Naive thymus-derived CD4-positive, alpha-beta T cell (primary cell): ENCODE data around the gene KEAP1. TPM values are rescaled to one million over a fixed set of nuclear protein-coding genes. Genes with fewer than 3 reads are reported as not detected.

Source experiments
- ATAC-seq: fragments of 150-1000 bp; cut with Tn5 transposase; 2 replicates; pipeline ENCODE4 v1.10.0; 2021; ENCODE audit warnings: mild to moderate bottlenecking, moderate library complexity
- CTCF ChIA-PET: fragments of 350-600 bp; sonication (Branson Sonifier 250); formaldehyde crosslinking; loops from one replicate; lab custom pipeline; 2021; ENCODE audit warnings: antibody characterized with exemption; lab: Charles Lee
- POLR2A ChIA-PET: fragments of 350-600 bp; sonication (Branson Sonifier 250); formaldehyde crosslinking; loops from one replicate; lab custom pipeline; 2021; ENCODE audit warnings: antibody characterized with exemption, inconsistent platforms; lab: Charles Lee
- DNase-seq, 9 donors: peaks; one replicate each; pipeline versions ENCODE4 v3.0.0 to v3.0.0-alpha.2; 2020 to 2022; ENCODE audit warnings: mixed read lengths in 1 of 9
- H3K27ac ChIP-seq: one replicate; pipeline ENCODE4 v1.7.0; 2013; ENCODE audit warnings: mild to moderate bottlenecking, low read depth, low read length, moderate library complexity
- H3K27me3 ChIP-seq, 2 donors: one replicate each; pipeline ENCODE4 v1.7.0; 2013; ENCODE audit warnings: low read length in 2 of 2, mild to moderate bottlenecking in 2 of 2, moderate library complexity in 2 of 2; ENCODE audit not compliant: control insufficient read depth in 2 of 2, insufficient read depth in 2 of 2
- H3K36me3 ChIP-seq, 3 experiments: 1 replicate in 2 of 3; 2 replicates in 1 of 3; pipeline ENCODE4 v1.7.0; 2013; ENCODE audit warnings: low read length in 3 of 3, mild to moderate bottlenecking in 3 of 3, moderate library complexity in 1 of 3; ENCODE audit not compliant: insufficient read depth in 3 of 3, control insufficient read depth in 2 of 3
- H3K4me1 ChIP-seq, 2 donors: one replicate each; pipeline ENCODE4 v1.7.0; 2013; ENCODE audit warnings: low read length in 2 of 2, mild to moderate bottlenecking in 2 of 2, moderate library complexity in 1 of 2; ENCODE audit not compliant: control insufficient read depth in 2 of 2, insufficient read depth in 2 of 2
- H3K4me3 ChIP-seq: 2 replicates; pipeline ENCODE4 v1.7.0; 2013; ENCODE audit warnings: mild to moderate bottlenecking, low read length
- H3K9me3 ChIP-seq, 3 experiments: 1 replicate in 2 of 3; 2 replicates in 1 of 3; pipeline ENCODE4 v1.7.0; 2013; ENCODE audit warnings: low read length in 3 of 3; ENCODE audit not compliant: control insufficient read depth in 2 of 3
- H3K27ac Mint-ChIP-seq, 9 donors: one replicate each; pipeline ENCODE4 v1.8.0; 2020 to 2022; ENCODE audit warnings: mixed read lengths in 9 of 9, mild to moderate bottlenecking in 8 of 9, moderate library complexity in 5 of 9, inconsistent platforms in 2 of 9
- H3K27me3 Mint-ChIP-seq, 5 donors: one replicate each; pipeline ENCODE4 v1.8.0; 2021 to 2022; ENCODE audit warnings: mixed read lengths in 5 of 5, mild to moderate bottlenecking in 1 of 5
- H3K36me3 Mint-ChIP-seq, 5 donors: one replicate each; pipeline ENCODE4 v1.8.0; 2020 to 2022; ENCODE audit warnings: mixed read lengths in 5 of 5, mild to moderate bottlenecking in 3 of 5, inconsistent platforms in 1 of 5
- H3K4me1 Mint-ChIP-seq, 7 donors: one replicate each; pipeline ENCODE4 v1.8.0; 2020 to 2022; ENCODE audit warnings: mixed read lengths in 7 of 7, mild to moderate bottlenecking in 3 of 7, inconsistent platforms in 1 of 7
- H3K4me3 Mint-ChIP-seq, 10 donors: one replicate each; pipeline ENCODE4 v1.8.0; 2020 to 2022; ENCODE audit warnings: mild to moderate bottlenecking in 10 of 10, mixed read lengths in 10 of 10, moderate library complexity in 6 of 10, inconsistent platforms in 2 of 10
- H3K9me3 Mint-ChIP-seq, 11 donors: one replicate each; pipeline ENCODE4 v1.8.0; 2020 to 2022; ENCODE audit warnings: mixed read lengths in 11 of 11, mild to moderate bottlenecking in 4 of 11, inconsistent platforms in 1 of 11, moderate library complexity in 1 of 11
- intact Hi-C, 2 donors: fragments of 100-400 bp; cut with micrococcal nuclease; formaldehyde crosslinking; loops; one replicate each; pipeline ENCODE4 v1.15.1; 2023
- microRNA-seq: library from miRNA; unstranded; fragments of <30 nt; microRNA quantifications from one replicate; pipeline ENCODE4 v1.2.0, GENCODE V29; 2022; ENCODE audit warnings: borderline microRNAs expressed
- polyA plus RNA-seq, 2 donors: library from polyadenylated mRNA; unstranded; fragments of 300-500 nt; fragmentation: Illumina TruSeq; gene quantifications; one replicate each; pipeline ENCODE4 v1.2.3, GENCODE V29; 2021
- total RNA-seq, 6 experiments: library from RNA in 5 of 6; stranded (reverse) in 5 of 6; gene quantifications; 1 replicate in 5 of 6; 2 replicates in 1 of 6; pipeline ENCODE4 v1.2.3 and lab custom pipeline; 2021 to 2026

KEAP1 gene
- total and polyA plus RNA-seq, 7 experiments from 2014 or later, result 12.9 to 83.6 (median 31.4) TPM

- POLR2A ChIA-PET, result no interaction called here
- CTCF ChIA-PET, result no interaction called here
- intact Hi-C loops, result no loop called here
Observed at GRCh38 chr19:10449037-10449436, 54.1 kb downstream of the KEAP1 start.

GRCh38 chr19:10442698-10443097 lies 60.5 kb downstream of the KEAP1 start:
- intact Hi-C loops, result no loop called here
- no peak overlapping the region for H3K4me3 Mint-ChIP-seq
- peaks cover 0 to 5% (median 0%) of the 10 kb centered on the region in 7 donors for H3K4me1 Mint-ChIP-seq
- H3K27me3 ChIP-seq, result no peaks in the 10 kb centered on the region
- H3K27ac ChIP-seq, result no peak overlapping the region
- peaks cover 0 to 7% (median 0%) of the 10 kb centered on the region in 5 donors for H3K36me3 Mint-ChIP-seq
- no peaks in the 10 kb centered on the region for H3K4me1 ChIP-seq
- H3K9me3 Mint-ChIP-seq, result no peaks in the 10 kb centered on the region
- ATAC-seq (no peak), DNase-seq (no peak)
- H3K36me3 ChIP-seq, result no peaks in the 10 kb centered on the region
- H3K4me3 ChIP-seq, result no peak overlapping the region
- ChIA-PET POLR2A (no interaction called here), CTCF (no interaction called here)
- no peaks in the 10 kb centered on the region for H3K9me3 ChIP-seq
- no peaks in the 10 kb centered on the region for H3K27me3 Mint-ChIP-seq
- H3K27ac Mint-ChIP-seq, result no peak overlapping the region

More at GRCh38 chr19:10449037-10449436, 54.1 kb downstream of the KEAP1 start:
- no peak for ATAC-seq
- Mint-ChIP-seq H3K4me3 (no peak overlapping the region), H3K27ac (no peak overlapping the region), H3K36me3 (peaks cover 0 to 27% (median 0%) of the 10 kb centered on the region in 5 donors), H3K27me3 (peaks cover 0 to 13% (median 4%) of the 10 kb centered on the region in 5 donors), H3K4me1 (peaks cover 0 to 29% (median 0%) of the 10 kb centered on the region in 7 donors), H3K9me3 (peaks cover 0 to 2% (median 0%) of the 10 kb centered on the region in 11 donors)
- Histone ChIP-seq H3K4me3 (no peak overlapping the region), H3K4me1 (no peaks in the 10 kb centered on the region), H3K36me3 (no peaks in the 10 kb centered on the region), H3K27ac (no peak overlapping the region), H3K27me3 (no peaks in the 10 kb centered on the region), H3K9me3 (no peaks in the 10 kb centered on the region)
- DNase-seq, result no peak

GRCh38 chr19:10439588-10439987 lies 63.6 kb downstream of the KEAP1 start:
- H3K4me3 ChIP-seq, result no peak overlapping the region
- peaks cover 0 to 3% (median 0%) of the 10 kb centered on the region in 5 donors for H3K36me3 Mint-ChIP-seq
- H3K9me3 Mint-ChIP-seq, result no peaks in the 10 kb centered on the region
- H3K36me3 ChIP-seq, result no peaks in the 10 kb centered on the region
- no peaks in the 10 kb centered on the region for H3K9me3 ChIP-seq
- ATAC-seq, result no peak
- intact Hi-C loops, result no loop called here
- H3K4me1 Mint-ChIP-seq, result peaks cover 0 to 18% (median 0%) of the 10 kb centered on the region in 7 donors
- no peaks in the 10 kb centered on the region for H3K27me3 Mint-ChIP-seq
- POLR2A ChIA-PET, result no interaction called here
- H3K4me3 Mint-ChIP-seq, result no peak overlapping the region
- CTCF ChIA-PET, result no interaction called here
- H3K27ac Mint-ChIP-seq, result peak overlapping the region in 1 of 9 donors; percentile 66
- H3K4me1 ChIP-seq, result no peaks in the 10 kb centered on the region
- no peaks in the 10 kb centered on the region for H3K27me3 ChIP-seq
- H3K27ac ChIP-seq, result no peak overlapping the region
- no peak for DNase-seq

Small RNA genes within 50 kb of the gene (microRNA-seq; reads per million reads assigned to microRNA genes)
- gene MIR1238, result not detected

Other genes with a start within 250 kb of the KEAP1 start
- 10 to 100 TPM in 3 of 5 experiments, 1 to 10 TPM in 2; 3.6 to 47.2 (median 16.3) TPM for gene ICAM1, start 232.2 kb downstream of the KEAP1 start, total RNA-seq
- gene ICAM1, start 232.2 kb downstream of the KEAP1 start, polyA plus RNA-seq, result 1 to 10 TPM; 1.2 to 3.9 TPM
- 1 to 10 TPM in 3 of 5 experiments, under 1 TPM in 2; 0.40 to 3.7 (median 1.2) TPM for gene ICAM4, start 216.4 kb downstream of the KEAP1 start, total RNA-seq
- gene ICAM4, start 216.4 kb downstream of the KEAP1 start, polyA plus RNA-seq, result under 1 TPM; 0.52 to 0.55 TPM
- gene ICAM5, start 213.4 kb downstream of the KEAP1 start, total RNA-seq, result 1 to 10 TPM in 1 of 5 experiments, under 1 TPM in 2, not detected in 2; 0.46 to 2.4 (median 0.48) TPM
- gene ICAM5, start 213.4 kb downstream of the KEAP1 start, polyA plus RNA-seq, result not detected
- gene ZGLP1, start 193.5 kb downstream of the KEAP1 start, total RNA-seq, result 10 to 100 TPM in 1 of 5 experiments, 1 to 10 TPM in 4; 1.2 to 11.4 (median 6.2) TPM
- gene ZGLP1, start 193.5 kb downstream of the KEAP1 start, polyA plus RNA-seq, result under 1 TPM in 1 of 2 donors, not detected in 1; 0.22 TPM
- gene FDX2, start 187.3 kb downstream of the KEAP1 start, total RNA-seq, result 10 to 100 TPM in 2 of 5 experiments, 1 to 10 TPM in 3; 5.7 to 10.5 (median 9.3) TPM
- gene FDX2, start 187.3 kb downstream of the KEAP1 start, polyA plus RNA-seq, result 10 to 100 TPM; 18.3 to 19.4 TPM
- 10 to 100 TPM; 43.2 to 81.1 (median 50.2) TPM for gene RAVER1, start 169.8 kb downstream of the KEAP1 start, total RNA-seq
- 10 to 100 TPM; 15.6 to 31.9 TPM for gene RAVER1, start 169.8 kb downstream of the KEAP1 start, polyA plus RNA-seq
- gene ICAM3, start 163.7 kb downstream of the KEAP1 start, total RNA-seq, result 100 to 1,000 TPM; 165 to 202 (median 189) TPM
- gene ICAM3, start 163.7 kb downstream of the KEAP1 start, polyA plus RNA-seq, result 100 to 1,000 TPM; 229 to 244 TPM
- 100 to 1,000 TPM; 224 to 346 (median 284) TPM for gene TYK2, start 122.8 kb downstream of the KEAP1 start, total RNA-seq
- gene TYK2, start 122.8 kb downstream of the KEAP1 start, polyA plus RNA-seq, result 10 to 100 TPM; 45.4 to 55.6 TPM
- gene CDC37, start 99.8 kb downstream of the KEAP1 start, total RNA-seq, result 100 to 1,000 TPM; 169 to 229 (median 180) TPM
- gene CDC37, start 99.8 kb downstream of the KEAP1 start, polyA plus RNA-seq, result 10 to 100 TPM; 62.8 to 99.2 TPM
- 10 to 100 TPM in 2 of 5 experiments, 1 to 10 TPM in 2, under 1 TPM in 1; 0.59 to 51.8 (median 5.0) TPM for gene PDE4A, start 82.8 kb downstream of the KEAP1 start, total RNA-seq
- 1 to 10 TPM in 1 of 2 donors, under 1 TPM in 1; 0.47 to 2.0 TPM for gene PDE4A, start 82.8 kb downstream of the KEAP1 start, polyA plus RNA-seq
- 10 to 100 TPM in 1 of 5 experiments, 1 to 10 TPM in 1, under 1 TPM in 2, not detected in 1; 0.51 to 22.0 (median 3.5) TPM for gene S1PR5, start 14.1 kb upstream of the KEAP1 start, total RNA-seq
- gene S1PR5, start 14.1 kb upstream of the KEAP1 start, polyA plus RNA-seq, result under 1 TPM; 0.53 to 0.55 TPM
- 10 to 100 TPM; 41.7 to 70.3 (median 56.7) TPM for gene ATG4D, start 40.5 kb upstream of the KEAP1 start, total RNA-seq
- 10 to 100 TPM; 12.9 to 21.8 TPM for gene ATG4D, start 40.5 kb upstream of the KEAP1 start, polyA plus RNA-seq
- gene KRI1, start 62.7 kb upstream of the KEAP1 start, total RNA-seq, result 10 to 100 TPM; 48.4 to 84.1 (median 60.4) TPM
- 10 to 100 TPM; 13.7 to 47.6 TPM for gene KRI1, start 62.7 kb upstream of the KEAP1 start, polyA plus RNA-seq
- gene CDKN2D, start 65.6 kb upstream of the KEAP1 start, total RNA-seq, result 10 to 100 TPM; 20.5 to 73.9 (median 47.5) TPM
- gene CDKN2D, start 65.6 kb upstream of the KEAP1 start, polyA plus RNA-seq, result 100 to 1,000 TPM in 1 of 2 donors, 10 to 100 TPM in 1; 72.9 to 102 TPM
- not detected for gene AP1M2, start 84.0 kb upstream of the KEAP1 start, total RNA-seq
- gene AP1M2, start 84.0 kb upstream of the KEAP1 start, polyA plus RNA-seq, result not detected
- gene SLC44A2, start 122.2 kb upstream of the KEAP1 start, total RNA-seq, result 100 to 1,000 TPM; 148 to 272 (median 194) TPM
- 100 to 1,000 TPM; 216 to 375 TPM for gene SLC44A2, start 122.2 kb upstream of the KEAP1 start, polyA plus RNA-seq
- 100 to 1,000 TPM; 346 to 515 (median 368) TPM for gene ILF3, start 151.0 kb upstream of the KEAP1 start, total RNA-seq
- 10 to 100 TPM; 91.0 to 99.9 TPM for gene ILF3, start 151.0 kb upstream of the KEAP1 start, polyA plus RNA-seq
- gene QTRT1, start 198.1 kb upstream of the KEAP1 start, total RNA-seq, result 10 to 100 TPM; 36.1 to 63.4 (median 54.9) TPM
- 10 to 100 TPM; 38.0 to 41.8 TPM for gene QTRT1, start 198.1 kb upstream of the KEAP1 start, polyA plus RNA-seq
- gene DNM2, start 214.7 kb upstream of the KEAP1 start, total RNA-seq, result 100 to 1,000 TPM; 238 to 340 (median 269) TPM
- gene DNM2, start 214.7 kb upstream of the KEAP1 start, polyA plus RNA-seq, result 100 to 1,000 TPM in 1 of 2 donors, 10 to 100 TPM in 1; 49.1 to 111 TPM